ENCODE results near the gene KRTAP4-12.
"Not testable (repeated sequence)": the region's sequence is repeated elsewhere in the genome, so short reads cannot be mapped to it uniquely, and the experiment has no call there.

- TF ChIP-seq CTCF (IDR thresholded peaks at IDR 0.05); EZH2 (IDR thresholded peaks at IDR 0.05; ENCODE audit: borderline replicate concordance, insufficient read depth, low read depth, low read length, poor library complexity, severe bottlenecking): not testable (repeated sequence)
Measured at GRCh38 chr17:41105347-41105746, 18.6 kb downstream of the KRTAP4-12 start, which contains the start of gene KRTAP4-9.
